Activated T-cell treated with anti-CD3 and anti-CD28 coated beads, Interleukin-2, amount 50 U/mL, for 4 hours (primary cell): ENCODE data around the gene STUM. TPM values are rescaled to one million over a fixed set of nuclear protein-coding genes. Genes with fewer than 3 reads are reported as not detected.

ENCODE experiments used
- ATAC-seq, 2 donors: fragments of 200-7000 bp; cut with Tn5 transposase; one replicate each; pipeline ENCODE4 v1.10.0; 2021
- DNase-seq: peaks from one replicate; pipeline ENCODE4 v3.0.0-alpha.2; 2020
- H3K27me3 Mint-ChIP-seq: one replicate; pipeline ENCODE4 v1.8.0; 2021; ENCODE audit warnings: low read depth, mixed read lengths
- H3K36me3 Mint-ChIP-seq: one replicate; pipeline ENCODE4 v1.8.0; 2022; ENCODE audit warnings: mixed read lengths; ENCODE audit not compliant: insufficient read depth
- H3K4me1 Mint-ChIP-seq: one replicate; pipeline ENCODE4 v1.8.0; 2021; ENCODE audit warnings: low read depth, mixed read lengths
- H3K4me3 Mint-ChIP-seq: one replicate; pipeline ENCODE4 v1.8.0; 2021; ENCODE audit warnings: mild to moderate bottlenecking, moderate library complexity, mixed read lengths
- H3K9me3 Mint-ChIP-seq: one replicate; pipeline ENCODE4 v1.8.0; 2021; ENCODE audit warnings: mixed read lengths
- total RNA-seq, 3 donors: library from RNA; stranded (reverse); gene quantifications; one replicate each; pipeline ENCODE4 v1.2.1, GENCODE V29; 2021

STUM gene
- total RNA-seq, 3 donors from 2014 or later: not detected

GRCh38 chr1:226649244-226649643, 100.7 kb downstream of the STUM start:
- ATAC-seq (no peak), DNase-seq (no peak)
- Mint-ChIP-seq H3K4me3 (no peak overlapping the region), H3K27me3 (no peaks in the 10 kb centered on the region), H3K4me1 (peaks cover 51% of the 10 kb centered on the region), H3K36me3 (peaks cover 9% of the 10 kb centered on the region), H3K9me3 (no peaks in the 10 kb centered on the region)

GRCh38 chr1:226649780-226650179, 101.2 kb downstream of the STUM start:
- Mint-ChIP-seq H3K27me3 (no peaks in the 10 kb centered on the region), H3K4me1 (peaks cover 46% of the 10 kb centered on the region), H3K9me3 (no peaks in the 10 kb centered on the region), H3K36me3 (peaks cover 9% of the 10 kb centered on the region), H3K4me3 (no peak overlapping the region)
- peak; percentile 38 for DNase-seq
- ATAC-seq: no peak

GRCh38 chr1:226650236-226650841, 101.8 kb downstream of the STUM start:
- Mint-ChIP-seq H3K4me1 (peaks cover 41% of the 10 kb centered on the region), H3K36me3 (peaks cover 9% of the 10 kb centered on the region), H3K9me3 (no peaks in the 10 kb centered on the region), H3K27me3 (no peaks in the 10 kb centered on the region), H3K4me3 (no peak overlapping the region)
- ATAC-seq: no peak
- no peak for DNase-seq

- DNase-seq: no peak
- H3K9me3 Mint-ChIP-seq: no peaks in the 10 kb centered on the region
- no peak overlapping the region for H3K4me3 Mint-ChIP-seq
- peaks cover 5% of the 10 kb centered on the region for H3K36me3 Mint-ChIP-seq
- peaks cover 33% of the 10 kb centered on the region for H3K4me1 Mint-ChIP-seq
- no peak for ATAC-seq
- no peaks in the 10 kb centered on the region for H3K27me3 Mint-ChIP-seq
These were observed 102.6 kb downstream of the STUM start for GRCh38 chr1:226651041-226651731.

- Mint-ChIP-seq H3K9me3 (no peaks in the 10 kb centered on the region), H3K4me1 (peaks cover 28% of the 10 kb centered on the region), H3K27me3 (no peaks in the 10 kb centered on the region), H3K4me3 (no peak overlapping the region), H3K36me3 (peaks cover 5% of the 10 kb centered on the region)
- ATAC-seq (no peak), DNase-seq (no peak)
These were observed 103.2 kb downstream of the STUM start for GRCh38 chr1:226651732-226652105.

GRCh38 chr1:226652613-226653012, 104.0 kb downstream of the STUM start:
- ATAC-seq: no peak
- peaks cover 23% of the 10 kb centered on the region for H3K4me1 Mint-ChIP-seq
- DNase-seq: no peak
- no peak overlapping the region for H3K4me3 Mint-ChIP-seq
- no peaks in the 10 kb centered on the region for H3K27me3 Mint-ChIP-seq
- H3K9me3 Mint-ChIP-seq: no peaks in the 10 kb centered on the region
- H3K36me3 Mint-ChIP-seq: peaks cover 5% of the 10 kb centered on the region

GRCh38 chr1:226653311-226653921, 104.9 kb downstream of the STUM start:
- ATAC-seq: peak; percentile 75
- peaks cover 18% of the 10 kb centered on the region for H3K4me1 Mint-ChIP-seq

GRCh38 chr1:226654046-226654667, 105.6 kb downstream of the STUM start:
- H3K4me3 Mint-ChIP-seq: peak overlapping the region; percentile 74
- peaks cover 2% of the 10 kb centered on the region for H3K36me3 Mint-ChIP-seq
- no peak for DNase-seq
- H3K27me3 Mint-ChIP-seq: no peaks in the 10 kb centered on the region
- no peaks in the 10 kb centered on the region for H3K9me3 Mint-ChIP-seq
- H3K4me1 Mint-ChIP-seq: peaks cover 17% of the 10 kb centered on the region
- peak in 1 of 2 donors; percentile 18 for ATAC-seq

More at GRCh38 chr1:226653311-226653921, 104.9 kb downstream of the STUM start:
- peak overlapping the region; percentile 74 for H3K4me3 Mint-ChIP-seq
- DNase-seq: peak; percentile 38
- H3K27me3 Mint-ChIP-seq: no peaks in the 10 kb centered on the region
- peaks cover 2% of the 10 kb centered on the region for H3K36me3 Mint-ChIP-seq
- H3K9me3 Mint-ChIP-seq: no peaks in the 10 kb centered on the region

GRCh38 chr1:226654668-226655055, 106.1 kb downstream of the STUM start:
- H3K4me1 Mint-ChIP-seq: peaks cover 13% of the 10 kb centered on the region
- H3K9me3 Mint-ChIP-seq: no peaks in the 10 kb centered on the region
- H3K4me3 Mint-ChIP-seq: peak overlapping the region; percentile 74
- no peak for DNase-seq
- no peak for ATAC-seq
- H3K36me3 Mint-ChIP-seq: peaks cover 2% of the 10 kb centered on the region
- H3K27me3 Mint-ChIP-seq: no peaks in the 10 kb centered on the region

- peaks cover 6% of the 10 kb centered on the region for H3K4me1 Mint-ChIP-seq
- no peaks in the 10 kb centered on the region for H3K9me3 Mint-ChIP-seq
- no peak for DNase-seq
- no peaks in the 10 kb centered on the region for H3K27me3 Mint-ChIP-seq
- peaks cover 2% of the 10 kb centered on the region for H3K36me3 Mint-ChIP-seq
- ATAC-seq: no peak
- H3K4me3 Mint-ChIP-seq: peak overlapping the region; percentile 74
These were observed 106.9 kb downstream of the STUM start for GRCh38 chr1:226655251-226656163.

- H3K4me3 Mint-ChIP-seq: no peak overlapping the region
These were observed 107.6 kb downstream of the STUM start for GRCh38 chr1:226656201-226656600.

GRCh38 chr1:226656601-226657277, 108.2 kb downstream of the STUM start:
- Mint-ChIP-seq H3K27me3 (no peaks in the 10 kb centered on the region), H3K36me3 (no peaks in the 10 kb centered on the region), H3K4me3 (peak overlapping the region; percentile 55), H3K9me3 (no peaks in the 10 kb centered on the region), H3K4me1 (no peaks in the 10 kb centered on the region)
- ATAC-seq (peak; percentile 22 to 28), DNase-seq (no peak)

More at GRCh38 chr1:226656201-226656600, 107.6 kb downstream of the STUM start:
- Mint-ChIP-seq H3K4me1 (no peaks in the 10 kb centered on the region), H3K27me3 (no peaks in the 10 kb centered on the region), H3K9me3 (no peaks in the 10 kb centered on the region), H3K36me3 (no peaks in the 10 kb centered on the region)
- ATAC-seq (no peak), DNase-seq (no peak)

GRCh38 chr1:226657895-226658545, 109.5 kb downstream of the STUM start:
- Mint-ChIP-seq H3K27me3 (no peaks in the 10 kb centered on the region), H3K9me3 (no peaks in the 10 kb centered on the region), H3K4me3 (no peak overlapping the region), H3K36me3 (no peaks in the 10 kb centered on the region), H3K4me1 (no peaks in the 10 kb centered on the region)
- ATAC-seq (no peak), DNase-seq (no peak)
